SK-N-SH (cell line): ENCODE data around the gene TMEM205. TPM values are rescaled to one million over a fixed set of nuclear protein-coding genes. Genes with fewer than 3 reads are reported as not detected.

Experiments
- CTCF ChIA-PET: fragments of 300-600, 350-600 bp; formaldehyde crosslinking; extraction: SDS; loops from one replicate; lab custom pipeline; 2021; lab: Yijun Ruan, JAX
- POLR2A ChIA-PET: fragments of 350-600 bp; sonication (Branson Sonifier 250); formaldehyde crosslinking; extraction: SDS; loops from one replicate; lab custom pipeline; 2020; ENCODE audit warnings: antibody characterized with exemption, inconsistent platforms; lab: Yijun Ruan, JAX
- DNase-seq: peaks from one replicate; pipeline ENCODE4 v3.0.0; 2012
- H2AFZ ChIP-seq: fragments of 200-600 bp; sonication (generic); 2 replicates; pipeline ENCODE4 v1.8.1; 2016; ENCODE audit warnings: antibody characterized with exemption, mild to moderate bottlenecking, low read depth
- H3F3A ChIP-seq: fragments of 200-600 bp; sonication (generic); replicated peaks from 2 replicates; pipeline ENCODE3; 2016; ENCODE audit warnings: antibody characterized with exemption, mild to moderate bottlenecking; ENCODE audit not compliant: insufficient read depth
- H3K27ac ChIP-seq, 2 experiments: fragments of 200-500 bp in 1 of 2; fragments of 200-600 bp in 1 of 2; sonication (Bioruptor generic) in 1 of 2; sonication (generic), shearing (Covaris generic) in 1 of 2; 2 replicates each; pipeline versions ENCODE4 v1.5.1 to v1.6.1; 2014 to 2016; ENCODE audit warnings: low read depth in 2 of 2, inconsistent platforms in 1 of 2, low read length in 1 of 2, mild to moderate bottlenecking in 1 of 2, mixed read lengths in 1 of 2
- H3K27me3 ChIP-seq: fragments of 200-600 bp; sonication (generic), shearing (Covaris generic); 2 replicates; pipeline ENCODE4 v1.6.1; 2016; ENCODE audit warnings: mixed run types; ENCODE audit not compliant: insufficient read depth
- H3K36me3 ChIP-seq, 2 experiments: fragments of 200-500 bp in 1 of 2; fragments of 200-600 bp in 1 of 2; sonication (Bioruptor generic) in 1 of 2; sonication (generic) in 1 of 2; replicated peaks in 1 of 2; 2 replicates each; pipeline versions ENCODE3 to v1.5.1; 2014 to 2016; ENCODE audit warnings: low read length in 1 of 2, mild to moderate bottlenecking in 1 of 2; ENCODE audit not compliant: insufficient read depth in 2 of 2, control insufficient read depth in 1 of 2
- H3K4me1 ChIP-seq, 2 experiments: fragments of 200-500 bp in 1 of 2; fragments of 200-600 bp in 1 of 2; sonication (Bioruptor generic) in 1 of 2; sonication (generic), shearing (Covaris generic) in 1 of 2; 2 replicates each; pipeline versions ENCODE4 v1.5.1 to v1.6.1; 2014 to 2016; ENCODE audit warnings: low read depth in 1 of 2, low read length in 1 of 2, mixed run types in 1 of 2; ENCODE audit not compliant: insufficient read depth in 2 of 2, control insufficient read depth in 1 of 2
- H3K4me2 ChIP-seq: fragments of 200-600 bp; sonication (generic), shearing (Covaris generic); 2 replicates; pipeline ENCODE4 v1.6.1; 2017; ENCODE audit warnings: mixed run types
- H3K4me3 ChIP-seq, 2 experiments: fragments of 200-500 bp in 1 of 2; fragments of 200-600 bp in 1 of 2; sonication (Bioruptor generic) in 1 of 2; sonication (generic), shearing (Covaris generic) in 1 of 2; 2 replicates each; pipeline versions ENCODE4 v1.5.1 to v1.8.1; 2014 to 2016; ENCODE audit warnings: low read depth in 2 of 2, inconsistent platforms in 1 of 2, low read length in 1 of 2, mild to moderate bottlenecking in 1 of 2, mixed read lengths in 1 of 2, moderate library complexity in 1 of 2
- H3K79me2 ChIP-seq: fragments of 200-600 bp; sonication (generic); 2 replicates; pipeline ENCODE4 v1.8.1; 2017; ENCODE audit warnings: mild to moderate bottlenecking; ENCODE audit not compliant: insufficient read depth
- H3K9ac ChIP-seq: fragments of 200-600 bp; sonication (generic); 2 replicates; pipeline ENCODE4 v1.6.1; 2017; ENCODE audit warnings: mixed run types
- H3K9me2 ChIP-seq: fragments of 200-600 bp; sonication (generic); 2 replicates; pipeline ENCODE4 v1.6.1; 2017; ENCODE audit warnings: mixed run types
- H3K9me3 ChIP-seq: fragments of 200-600 bp; sonication (generic); 2 replicates; pipeline ENCODE4 v1.6.1; 2017; ENCODE audit warnings: mixed run types, mild to moderate bottlenecking, moderate library complexity
- H4K20me1 ChIP-seq: fragments of 200-600 bp; sonication (generic); 2 replicates; pipeline ENCODE4 v1.6.1; 2017; ENCODE audit warnings: mild to moderate bottlenecking, mixed run types; ENCODE audit not compliant: insufficient read depth
- EP300 ChIP-seq, 2 experiments: IDR thresholded peaks; 2 replicates each; pipeline versions ENCODE4 v1.4.0 to v1.6.1; 2012; ENCODE audit warnings: borderline replicate concordance in 1 of 2, low read depth in 1 of 2, low read length in 1 of 2
- EZH2phosphoT487 ChIP-seq: fragments of 200-600 bp; sonication (generic); IDR thresholded peaks from 2 replicates; pipeline ENCODE4 v1.6.1; 2017; ENCODE audit warnings: low read depth, mixed run types, mild to moderate bottlenecking, antibody characterized with exemption, moderate library complexity, borderline replicate concordance
- FOSL2 ChIP-seq: IDR thresholded peaks from 2 replicates; pipeline ENCODE4 v1.4.0; 2012; ENCODE audit warnings: low read depth, mild to moderate bottlenecking, moderate library complexity, borderline replicate concordance
- GABPA ChIP-seq: IDR thresholded peaks from 2 replicates; pipeline ENCODE4 v1.4.0; 2012; ENCODE audit warnings: low read depth, mild to moderate bottlenecking
- MAX ChIP-seq: IDR thresholded peaks from 2 replicates; pipeline ENCODE4 v1.4.0; 2012; ENCODE audit warnings: low read depth
- MEF2A ChIP-seq: IDR thresholded peaks from 2 replicates; pipeline ENCODE4 v1.4.0; 2012; ENCODE audit warnings: low read depth, borderline replicate concordance
- MXI1 ChIP-seq: IDR thresholded peaks from 2 replicates; pipeline ENCODE4 v1.6.1; 2012; ENCODE audit warnings: mild to moderate bottlenecking, low read depth, low read length, improper control_type of control experiment
- NFIC ChIP-seq: IDR thresholded peaks from 2 replicates; pipeline ENCODE4 v1.4.0; 2012; ENCODE audit warnings: borderline replicate concordance
- POLR2AphosphoS5 ChIP-seq: IDR thresholded peaks from 2 replicates; pipeline ENCODE4 v1.6.1; 2012; ENCODE audit warnings: low read depth, low read length
- RAD21 ChIP-seq: IDR thresholded peaks from 2 replicates; pipeline ENCODE4 v1.6.1; 2012; ENCODE audit warnings: mild to moderate bottlenecking, low read length
- RCOR1 ChIP-seq: fragments of 150-350 bp; IDR thresholded peaks from 2 replicates; pipeline ENCODE4 v1.6.1; 2017; ENCODE audit warnings: antibody characterized with exemption, low read length
- RFX5 ChIP-seq: IDR thresholded peaks from 2 replicates; pipeline ENCODE4 v1.6.1; 2012; ENCODE audit warnings: mild to moderate bottlenecking, improper control_type of control experiment, low read length
- SMC3 ChIP-seq: IDR thresholded peaks from 2 replicates; pipeline ENCODE4 v1.6.1; 2012; ENCODE audit warnings: low read depth, low read length, improper control_type of control experiment
- TCF12 ChIP-seq: IDR thresholded peaks from 2 replicates; pipeline ENCODE4 v1.4.0; 2012
- USF2 ChIP-seq: fragments of 150-350 bp; IDR thresholded peaks from 2 replicates; pipeline ENCODE4 v1.6.1; 2017; ENCODE audit warnings: antibody characterized with exemption, low read length, low read depth, borderline replicate concordance
- ZBTB33 ChIP-seq: IDR thresholded peaks from 2 replicates; pipeline ENCODE4 v1.4.0; 2012; ENCODE audit warnings: low read depth, borderline replicate concordance
- WGBS: methylation state at CpG from one replicate; pipeline ENCODE4 v1.1.6; 2017; ENCODE audit warnings: low lambda C conversion rate; 5-methylcytosine and 5-hydroxymethylcytosine counted together
- polyA plus RNA-seq, 3 experiments: library from polyadenylated mRNA; depleted of rRNA; stranded (reverse); fragments of >200 nt; gene quantifications; 2 replicates each; pipeline ENCODE4 v1.2.3, GENCODE V29; 2012
- TF ChIP-seq, protein P1 (sequence below): fragments of 150-350 bp; IDR thresholded peaks from 2 replicates; pipeline ENCODE4 v1.6.1; 2016; ENCODE audit warnings: mild to moderate bottlenecking, low read depth, low read length

TMEM205 gene
- polyA plus RNA-seq, 1 of the 3 experiments (the other 2 are of a cell fraction) = 219 TPM

GRCh38 chr19:11324079-11324661 is 21.9 kb downstream of the TMEM205 start:
- no peak overlapping the region for H2AFZ ChIP-seq
- H3K79me2 ChIP-seq = no peaks in the 10 kb centered on the region
- 6% methylated on average over 10 of the region's 10 CpGs for WGBS
- H3K27me3 ChIP-seq = no peaks in the 10 kb centered on the region
- peak; percentile 85 for TF ChIP-seq NFIC
- TF ChIP-seq FOSL2 = no peak
- TF ChIP-seq GABPA = 0 out of 2 replicates have a peak, but pooled peaks have one; percentile 28
- peak; percentile 18; the same call in 1 of the 2 replicates for TF ChIP-seq MXI1
- no peak for TF ChIP-seq EZH2phosphoT487
- TF ChIP-seq POLR2AphosphoS5 = peak; percentile 62; the same call in 1 of the 2 replicates
- peak; percentile 26 for TF ChIP-seq SMC3
- TF ChIP-seq ZBTB33 = no peak
- TF ChIP-seq, protein P1, sequence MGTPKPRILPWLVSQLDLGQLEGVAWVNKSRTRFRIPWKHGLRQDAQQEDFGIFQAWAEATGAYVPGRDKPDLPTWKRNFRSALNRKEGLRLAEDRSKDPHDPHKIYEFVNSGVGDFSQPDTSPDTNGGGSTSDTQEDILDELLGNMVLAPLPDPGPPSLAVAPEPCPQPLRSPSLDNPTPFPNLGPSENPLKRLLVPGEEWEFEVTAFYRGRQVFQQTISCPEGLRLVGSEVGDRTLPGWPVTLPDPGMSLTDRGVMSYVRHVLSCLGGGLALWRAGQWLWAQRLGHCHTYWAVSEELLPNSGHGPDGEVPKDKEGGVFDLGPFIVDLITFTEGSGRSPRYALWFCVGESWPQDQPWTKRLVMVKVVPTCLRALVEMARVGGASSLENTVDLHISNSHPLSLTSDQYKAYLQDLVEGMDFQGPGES = no peak
- TF ChIP-seq EP300 (IDR thresholded peaks at IDR 0.05; ENCODE audit: borderline replicate concordance in 1 of 2, low read depth in 1 of 2, low read length in 1 of 2) = peak; percentile 31 to 54; a peak in 3 of 4 replicates
- TF ChIP-seq USF2 = no peak
- TF ChIP-seq RFX5 = peak; percentile 54
- peak; percentile 57 for TF ChIP-seq RCOR1
- peak; percentile 85 for TF ChIP-seq TCF12
- 0 out of 2 replicates have a peak, but pooled peaks have one; percentile 13 for TF ChIP-seq MAX
- peak; percentile 37 for TF ChIP-seq RAD21
- TF ChIP-seq MEF2A = no peak
- peak; percentile 91 for DNase-seq
- no peaks in the 10 kb centered on the region for H3K9me3 ChIP-seq
- peak overlapping the region; percentile 65 to 87 for H3K27ac ChIP-seq
- no peak overlapping the region for H3K9ac ChIP-seq
- peaks cover 9 to 19% of the 10 kb centered on the region in 2 experiments for H3K4me1 ChIP-seq
- ChIA-PET CTCF (interaction anchor here (0.6 to 2.2 kb wide), 10 partner anchors 14 to 237 kb away, joined by 3 to 11 read pairs (median 3); partner anchors contain the start of gene TSPAN16), POLR2A (interaction anchor here (1.3 to 2.5 kb wide), 2 partner anchors 14 to 50 kb away, joined by 3 to 17 read pairs; partner anchors contain the start of genes RAB3D and SWSAP1)
- peaks cover 13% of the 10 kb centered on the region for H3F3A ChIP-seq
- no peaks in the 10 kb centered on the region for H4K20me1 ChIP-seq
- H3K9me2 ChIP-seq = no peaks in the 10 kb centered on the region
- peak overlapping the region; percentile 66 for H3K4me2 ChIP-seq
- peaks cover 0 to 5% of the 10 kb centered on the region in 2 experiments for H3K36me3 ChIP-seq
- H3K4me3 ChIP-seq = 0 out of 4 replicates have a peak overlapping the region, but pooled peaks of 1 of the 2 experiments have one; percentile 1
